GM20000 (cell line): ENCODE measurements around the gene ESPNL.

Experiments
- DNase-seq: peaks from one replicate; pipeline ENCODE4 v3.0.0; 2012; ENCODE audit warnings: low spot score
- TF ChIP-seq, protein P1 (sequence below): IDR thresholded peaks from 2 replicates; pipeline ENCODE4 v1.5.1; 2012; ENCODE audit warnings: mild to moderate bottlenecking, control low read depth; ENCODE audit errors: extremely low read depth, missing control alignments

The ESPNL gene

DNA sequence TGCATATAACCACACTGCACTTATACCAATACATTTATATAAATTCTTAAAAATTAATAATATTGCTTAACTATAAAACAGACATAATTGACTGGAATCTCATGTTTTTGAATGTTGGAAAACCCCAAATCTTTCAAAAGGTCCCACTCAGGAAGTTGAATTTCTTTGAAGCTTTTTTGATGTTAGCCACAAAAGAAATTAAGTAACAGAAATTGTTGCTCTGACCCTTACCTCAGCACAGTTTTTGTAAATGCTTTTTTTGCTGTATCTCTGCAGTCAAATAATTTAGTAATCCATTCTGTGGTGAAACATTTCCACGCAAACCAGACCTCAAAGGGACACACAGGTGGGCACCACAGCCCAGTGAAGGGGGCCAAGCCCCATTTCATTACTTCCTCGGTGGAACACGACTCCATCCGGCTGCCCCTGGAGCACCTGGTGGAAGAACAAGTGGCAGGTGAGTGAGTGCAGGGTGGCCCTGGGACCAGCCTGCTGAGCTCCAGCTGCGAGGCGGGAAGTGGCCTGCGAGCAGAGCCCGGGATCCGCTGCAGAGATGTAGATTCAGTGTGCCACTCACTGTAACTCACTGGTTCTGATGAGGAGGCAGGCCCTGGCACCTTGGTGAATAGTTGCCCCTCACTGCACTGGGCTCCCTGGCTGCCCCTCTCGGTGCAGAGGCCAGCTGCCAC is 31.0 kb upstream of the ESPNL start:
- TF ChIP-seq, protein P1, sequence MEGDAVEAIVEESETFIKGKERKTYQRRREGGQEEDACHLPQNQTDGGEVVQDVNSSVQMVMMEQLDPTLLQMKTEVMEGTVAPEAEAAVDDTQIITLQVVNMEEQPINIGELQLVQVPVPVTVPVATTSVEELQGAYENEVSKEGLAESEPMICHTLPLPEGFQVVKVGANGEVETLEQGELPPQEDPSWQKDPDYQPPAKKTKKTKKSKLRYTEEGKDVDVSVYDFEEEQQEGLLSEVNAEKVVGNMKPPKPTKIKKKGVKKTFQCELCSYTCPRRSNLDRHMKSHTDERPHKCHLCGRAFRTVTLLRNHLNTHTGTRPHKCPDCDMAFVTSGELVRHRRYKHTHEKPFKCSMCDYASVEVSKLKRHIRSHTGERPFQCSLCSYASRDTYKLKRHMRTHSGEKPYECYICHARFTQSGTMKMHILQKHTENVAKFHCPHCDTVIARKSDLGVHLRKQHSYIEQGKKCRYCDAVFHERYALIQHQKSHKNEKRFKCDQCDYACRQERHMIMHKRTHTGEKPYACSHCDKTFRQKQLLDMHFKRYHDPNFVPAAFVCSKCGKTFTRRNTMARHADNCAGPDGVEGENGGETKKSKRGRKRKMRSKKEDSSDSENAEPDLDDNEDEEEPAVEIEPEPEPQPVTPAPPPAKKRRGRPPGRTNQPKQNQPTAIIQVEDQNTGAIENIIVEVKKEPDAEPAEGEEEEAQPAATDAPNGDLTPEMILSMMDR: no peak
- no peak for DNase-seq

DNA sequence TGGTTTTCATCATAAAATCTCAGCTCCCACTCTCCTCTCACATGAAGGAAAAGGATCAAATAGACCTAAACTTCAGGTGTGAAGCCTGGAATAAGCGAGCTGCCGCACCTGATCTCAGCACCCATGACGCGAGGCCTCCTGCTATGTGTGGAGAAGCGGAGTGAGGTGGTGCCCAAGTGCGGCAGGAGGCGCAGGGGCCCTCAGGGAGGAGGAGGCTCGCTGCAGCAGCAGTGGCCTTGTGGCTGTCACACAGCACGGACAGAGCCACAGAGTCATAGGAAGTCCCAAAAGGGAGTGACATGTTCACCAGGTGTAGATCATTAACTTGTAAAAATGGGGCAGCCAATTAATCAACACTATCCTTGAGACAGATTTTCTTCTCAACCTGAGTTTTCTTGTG is 30.3 kb upstream of the ESPNL start:
- TF ChIP-seq, protein P1: no peak
- no peak for DNase-seq

- TF ChIP-seq, protein P1: no peak
- DNase-seq: no peak
Measured at GRCh38 chr2:238075397-238075796, 24.7 kb upstream of the ESPNL start.

- TF ChIP-seq, protein P1: no peak
- no peak for DNase-seq
Measured at GRCh38 chr2:238077292-238077691, 22.8 kb upstream of the ESPNL start.

- TF ChIP-seq, protein P1: no peak
- no peak for DNase-seq
Measured at GRCh38 chr2:238079874-238080327, 20.2 kb upstream of the ESPNL start.

GRCh38 chr2:238080518-238080917 is 19.6 kb upstream of the ESPNL start:
- no peak for DNase-seq
- TF ChIP-seq, protein P1: no peak

DNA sequence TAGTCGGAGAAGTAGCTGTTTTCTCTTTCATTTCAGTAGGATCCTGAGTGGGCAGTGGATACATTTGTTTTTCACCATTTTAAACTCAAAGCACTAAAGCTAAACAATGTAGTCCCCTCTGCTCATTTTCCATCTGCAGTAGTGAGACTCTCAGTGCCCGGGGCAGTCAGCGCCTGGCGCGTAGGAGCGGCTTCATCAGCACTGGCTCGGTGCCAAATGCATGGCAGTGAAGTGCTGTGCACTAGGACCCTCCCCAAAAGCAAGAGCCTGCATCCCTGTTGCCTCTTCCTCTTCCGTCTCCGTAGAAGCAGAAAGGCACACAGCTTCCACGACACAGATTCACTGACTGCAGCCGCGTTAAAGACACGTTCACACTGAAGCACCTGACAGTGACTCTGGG is 19.0 kb upstream of the ESPNL start:
- no peak for DNase-seq
- TF ChIP-seq, protein P1: no peak
